SK-N-SH treated with all-trans-retinoic acid at 6 μM for 48 hours (cell line): ENCODE data around the gene TTC34.

Experiments
- ATAC-seq: fragments of 200-7000 bp; cut with Tn5 transposase; 3 replicates; pipeline ENCODE4 v1.9.1; 2020; ENCODE audit warnings: mild to moderate bottlenecking, moderate library complexity
- ARNTL ChIP-seq: fragments of 450-650 bp; formaldehyde crosslinking; IDR thresholded peaks from 2 replicates; pipeline ENCODE4 v1.5.0; 2020; ENCODE audit warnings: low read depth, mild to moderate bottlenecking, moderate library complexity, borderline replicate concordance
- BACH2 ChIP-seq: fragments of 250-450 bp; sonication (Bioruptor Pico); IDR thresholded peaks from 2 replicates; pipeline ENCODE4 v1.9.0; 2021; ENCODE audit warnings: mild to moderate bottlenecking, borderline replicate concordance
- CREB5 ChIP-seq: fragments of 250-450 bp; sonication (Bioruptor Pico); IDR thresholded peaks from 2 replicates; pipeline ENCODE4 v1.5.1; 2020; ENCODE audit warnings: low read depth, mild to moderate bottlenecking, moderate library complexity
- CSDC2 ChIP-seq: fragments of 250-450 bp; sonication (Bioruptor Pico); IDR thresholded peaks from 2 replicates; pipeline ENCODE4 v1.5.0; 2020; ENCODE audit warnings: mild to moderate bottlenecking, moderate library complexity
- ESRRG ChIP-seq: fragments of 250-450 bp; sonication (Bioruptor Pico); IDR thresholded peaks from 2 replicates; pipeline ENCODE4 v1.6.1; 2021; ENCODE audit warnings: mild to moderate bottlenecking
- GLIS3 ChIP-seq: fragments of 250-450 bp; sonication (Bioruptor Pico); IDR thresholded peaks from 2 replicates; pipeline ENCODE4 v1.5.0; 2020; ENCODE audit warnings: mild to moderate bottlenecking, moderate library complexity
- ISL1 ChIP-seq: fragments of 250-450 bp; sonication (Bioruptor Pico); IDR thresholded peaks from 2 replicates; pipeline ENCODE4 v2.1.2; 2022; ENCODE audit warnings: mild to moderate bottlenecking, moderate library complexity
- OSR1 ChIP-seq: fragments of 250-450 bp; sonication (Bioruptor Pico); IDR thresholded peaks from 2 replicates; pipeline ENCODE4 v1.8.0; 2022; ENCODE audit warnings: moderate library complexity, mild to moderate bottlenecking, inconsistent platforms
- POU6F1 ChIP-seq: fragments of 250-450 bp; sonication (Bioruptor Pico); IDR thresholded peaks from 2 replicates; pipeline ENCODE4 v1.8.0; 2021; ENCODE audit warnings: low read depth, mild to moderate bottlenecking, moderate library complexity, borderline replicate concordance
- RARB ChIP-seq: fragments of 250-450 bp; sonication (Bioruptor Pico); IDR thresholded peaks from 2 replicates; pipeline ENCODE4 v1.8.0; 2021; ENCODE audit warnings: mild to moderate bottlenecking, moderate library complexity
- SNAI2 ChIP-seq: fragments of 250-450 bp; sonication (Bioruptor Pico); IDR thresholded peaks from 2 replicates; pipeline ENCODE4 v1.5.0; 2020; ENCODE audit warnings: mild to moderate bottlenecking, moderate library complexity
- TOX ChIP-seq: fragments of 250-450 bp; sonication (Bioruptor Pico); IDR thresholded peaks from 2 replicates; pipeline ENCODE4 v1.8.0; 2021; ENCODE audit warnings: mild to moderate bottlenecking, moderate library complexity, borderline replicate concordance
- ZC3H10 ChIP-seq: fragments of 250-450 bp; sonication (Bioruptor Pico); IDR thresholded peaks from 2 replicates; pipeline ENCODE4 v1.5.1; 2021; ENCODE audit warnings: mild to moderate bottlenecking, moderate library complexity
- ZFP3 ChIP-seq: fragments of 250-450 bp; sonication (Bioruptor Pico); IDR thresholded peaks from 2 replicates; pipeline ENCODE4 v1.5.0; 2020; ENCODE audit warnings: mild to moderate bottlenecking, moderate library complexity
- ZFP30 ChIP-seq: fragments of 450-650 bp; formaldehyde crosslinking; IDR thresholded peaks from 2 replicates; pipeline ENCODE4 v1.5.0; 2022; ENCODE audit warnings: mild to moderate bottlenecking, moderate library complexity
- ZNF565 ChIP-seq: fragments of 450-650 bp; formaldehyde crosslinking; conservative IDR thresholded peaks from 2 replicates; pipeline ENCODE4 v1.5.0; 2020; ENCODE audit warnings: low read depth, mild to moderate bottlenecking, moderate library complexity
- ZNF70 ChIP-seq: fragments of 450-650 bp; formaldehyde crosslinking; IDR thresholded peaks from 2 replicates; pipeline ENCODE4 v1.5.0; 2020; ENCODE audit warnings: mild to moderate bottlenecking, moderate library complexity
- ZNF8 ChIP-seq: fragments of 450-650 bp; formaldehyde crosslinking; IDR thresholded peaks from 2 replicates; pipeline ENCODE4 v1.5.0; 2020; ENCODE audit warnings: mild to moderate bottlenecking, moderate library complexity
- TF ChIP-seq, protein P1 (sequence below): fragments of 250-450 bp; sonication (Bioruptor Pico); IDR thresholded peaks from 2 replicates; pipeline ENCODE4 v1.8.0; 2020; ENCODE audit warnings: mild to moderate bottlenecking, moderate library complexity, borderline replicate concordance
- TF ChIP-seq, protein P2 (sequence below): fragments of 250-450 bp; sonication (Bioruptor Pico); IDR thresholded peaks from 2 replicates; pipeline ENCODE4 v1.5.1; 2021; ENCODE audit warnings: mild to moderate bottlenecking, moderate library complexity
- TF ChIP-seq, protein P3 (sequence below): fragments of 250-450 bp; sonication (Bioruptor Pico); IDR thresholded peaks from 2 replicates; pipeline ENCODE4 v1.5.0; 2020; ENCODE audit warnings: mild to moderate bottlenecking, moderate library complexity

The TTC34 gene

DNA sequence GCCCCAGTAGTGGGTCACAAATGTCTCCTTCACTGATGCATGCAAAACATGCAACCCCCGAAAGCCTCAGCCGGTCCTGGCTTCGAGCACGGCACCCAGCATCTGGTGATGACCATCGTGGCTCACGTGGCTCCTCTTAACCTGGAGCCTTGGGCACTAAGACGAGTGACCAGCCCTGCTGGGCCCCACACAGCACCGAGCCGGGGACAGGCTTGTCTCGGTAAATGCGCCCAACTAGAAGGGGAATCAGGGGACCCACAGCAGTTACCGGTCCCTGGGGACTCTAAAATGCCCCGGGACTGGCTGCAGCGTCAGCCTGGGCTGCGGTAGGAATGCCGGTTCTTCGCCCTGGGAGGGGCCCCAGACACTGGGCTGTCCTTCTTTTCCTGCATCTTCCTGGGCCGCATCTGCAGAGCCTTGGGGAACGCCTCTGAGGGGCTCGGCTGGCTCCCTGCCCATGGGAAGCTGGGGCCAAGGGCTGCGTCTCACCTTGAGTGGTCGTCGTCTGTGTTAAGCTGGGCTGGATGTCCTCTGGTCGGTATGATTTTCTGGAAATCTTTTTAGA is 13.1 kb upstream of the TTC34 start:
- ATAC-seq: no peak
- TF ChIP-seq ISL1 (CRISPR knock-in tag) (no peak), ESRRG (CRISPR knock-in tag) (no peak), ZFP30 (CRISPR knock-in tag) (no peak), SNAI2 (CRISPR knock-in tag) (no peak), ZC3H10 (CRISPR knock-in tag) (no peak), CSDC2 (CRISPR knock-in tag) (no peak), OSR1 (CRISPR knock-in tag) (no peak)
- TF ChIP-seq, protein P1, sequence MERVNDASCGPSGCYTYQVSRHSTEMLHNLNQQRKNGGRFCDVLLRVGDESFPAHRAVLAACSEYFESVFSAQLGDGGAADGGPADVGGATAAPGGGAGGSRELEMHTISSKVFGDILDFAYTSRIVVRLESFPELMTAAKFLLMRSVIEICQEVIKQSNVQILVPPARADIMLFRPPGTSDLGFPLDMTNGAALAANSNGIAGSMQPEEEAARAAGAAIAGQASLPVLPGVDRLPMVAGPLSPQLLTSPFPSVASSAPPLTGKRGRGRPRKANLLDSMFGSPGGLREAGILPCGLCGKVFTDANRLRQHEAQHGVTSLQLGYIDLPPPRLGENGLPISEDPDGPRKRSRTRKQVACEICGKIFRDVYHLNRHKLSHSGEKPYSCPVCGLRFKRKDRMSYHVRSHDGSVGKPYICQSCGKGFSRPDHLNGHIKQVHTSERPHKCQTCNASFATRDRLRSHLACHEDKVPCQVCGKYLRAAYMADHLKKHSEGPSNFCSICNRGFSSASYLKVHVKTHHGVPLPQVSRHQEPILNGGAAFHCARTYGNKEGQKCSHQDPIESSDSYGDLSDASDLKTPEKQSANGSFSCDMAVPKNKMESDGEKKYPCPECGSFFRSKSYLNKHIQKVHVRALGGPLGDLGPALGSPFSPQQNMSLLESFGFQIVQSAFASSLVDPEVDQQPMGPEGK (CRISPR knock-in tag): no peak
- TF ChIP-seq, all 23 proteins: peak for 0

DNA sequence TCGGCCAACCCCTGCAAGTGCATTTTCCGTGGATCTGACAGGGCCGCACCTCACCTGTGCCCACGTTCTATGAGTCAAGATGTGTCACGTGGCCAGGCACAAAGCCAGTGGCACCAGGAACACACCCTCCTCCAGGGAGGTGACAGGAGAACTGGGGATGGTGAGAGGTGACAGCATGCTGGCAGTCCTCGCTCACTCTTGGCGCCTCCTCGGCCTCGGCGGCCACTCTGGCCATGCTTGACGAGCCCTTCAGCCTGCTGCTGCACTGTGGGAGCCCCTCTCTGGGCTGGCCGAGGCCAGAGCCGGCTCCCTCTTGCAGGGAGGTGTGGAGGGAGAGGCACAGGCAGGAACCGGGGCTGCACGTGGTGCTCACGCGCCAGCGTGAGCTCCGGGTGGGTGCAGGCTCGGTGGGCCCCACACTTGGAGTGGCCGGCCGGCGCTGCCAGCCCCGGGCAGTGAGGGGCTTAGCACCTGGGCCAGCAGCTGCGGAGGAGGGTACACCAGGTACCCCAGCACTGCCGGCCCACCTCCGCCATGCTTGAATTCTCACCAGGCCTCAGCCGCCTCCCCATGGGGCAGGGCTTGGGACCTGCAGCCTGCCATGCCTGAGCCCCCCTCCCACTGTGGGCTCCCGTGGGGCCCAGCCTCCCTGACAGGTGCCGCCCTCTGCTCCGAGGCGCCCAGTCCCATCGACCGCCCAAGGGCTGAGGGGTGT is 11.6 kb upstream of the TTC34 start:
- no peak for ATAC-seq

More for the DNA sequence above, 11.6 kb upstream of the TTC34 start:
- no peak for TF ChIP-seq CREB5 (CRISPR knock-in tag)
- TF ChIP-seq BACH2 (CRISPR knock-in tag): no peak
- no peak for TF ChIP-seq ISL1 (CRISPR knock-in tag)
- TF ChIP-seq ZFP3: no peak
- no peak for TF ChIP-seq POU6F1 (CRISPR knock-in tag)
- TF ChIP-seq, protein P2, sequence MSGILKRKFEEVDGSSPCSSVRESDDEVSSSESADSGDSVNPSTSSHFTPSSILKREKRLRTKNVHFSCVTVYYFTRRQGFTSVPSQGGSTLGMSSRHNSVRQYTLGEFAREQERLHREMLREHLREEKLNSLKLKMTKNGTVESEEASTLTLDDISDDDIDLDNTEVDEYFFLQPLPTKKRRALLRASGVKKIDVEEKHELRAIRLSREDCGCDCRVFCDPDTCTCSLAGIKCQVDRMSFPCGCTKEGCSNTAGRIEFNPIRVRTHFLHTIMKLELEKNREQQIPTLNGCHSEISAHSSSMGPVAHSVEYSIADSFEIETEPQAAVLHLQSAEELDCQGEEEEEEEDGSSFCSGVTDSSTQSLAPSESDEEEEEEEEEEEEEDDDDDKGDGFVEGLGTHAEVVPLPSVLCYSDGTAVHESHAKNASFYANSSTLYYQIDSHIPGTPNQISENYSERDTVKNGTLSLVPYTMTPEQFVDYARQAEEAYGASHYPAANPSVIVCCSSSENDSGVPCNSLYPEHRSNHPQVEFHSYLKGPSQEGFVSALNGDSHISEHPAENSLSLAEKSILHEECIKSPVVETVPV (CRISPR knock-in tag): no peak
- no peak for TF ChIP-seq CSDC2 (CRISPR knock-in tag)
- TF ChIP-seq ZFP30 (CRISPR knock-in tag): no peak
- TF ChIP-seq SNAI2 (CRISPR knock-in tag): no peak
- TF ChIP-seq, protein P1 (CRISPR knock-in tag): no peak
- no peak for TF ChIP-seq ZNF565 (CRISPR knock-in tag)
- no peak for TF ChIP-seq ZNF70 (CRISPR knock-in tag)
- TF ChIP-seq GLIS3: no peak
- no peak for TF ChIP-seq TOX (CRISPR knock-in tag)
- TF ChIP-seq RARB: no peak
- TF ChIP-seq ZNF8 (CRISPR knock-in tag): no peak
- TF ChIP-seq, protein P3, sequence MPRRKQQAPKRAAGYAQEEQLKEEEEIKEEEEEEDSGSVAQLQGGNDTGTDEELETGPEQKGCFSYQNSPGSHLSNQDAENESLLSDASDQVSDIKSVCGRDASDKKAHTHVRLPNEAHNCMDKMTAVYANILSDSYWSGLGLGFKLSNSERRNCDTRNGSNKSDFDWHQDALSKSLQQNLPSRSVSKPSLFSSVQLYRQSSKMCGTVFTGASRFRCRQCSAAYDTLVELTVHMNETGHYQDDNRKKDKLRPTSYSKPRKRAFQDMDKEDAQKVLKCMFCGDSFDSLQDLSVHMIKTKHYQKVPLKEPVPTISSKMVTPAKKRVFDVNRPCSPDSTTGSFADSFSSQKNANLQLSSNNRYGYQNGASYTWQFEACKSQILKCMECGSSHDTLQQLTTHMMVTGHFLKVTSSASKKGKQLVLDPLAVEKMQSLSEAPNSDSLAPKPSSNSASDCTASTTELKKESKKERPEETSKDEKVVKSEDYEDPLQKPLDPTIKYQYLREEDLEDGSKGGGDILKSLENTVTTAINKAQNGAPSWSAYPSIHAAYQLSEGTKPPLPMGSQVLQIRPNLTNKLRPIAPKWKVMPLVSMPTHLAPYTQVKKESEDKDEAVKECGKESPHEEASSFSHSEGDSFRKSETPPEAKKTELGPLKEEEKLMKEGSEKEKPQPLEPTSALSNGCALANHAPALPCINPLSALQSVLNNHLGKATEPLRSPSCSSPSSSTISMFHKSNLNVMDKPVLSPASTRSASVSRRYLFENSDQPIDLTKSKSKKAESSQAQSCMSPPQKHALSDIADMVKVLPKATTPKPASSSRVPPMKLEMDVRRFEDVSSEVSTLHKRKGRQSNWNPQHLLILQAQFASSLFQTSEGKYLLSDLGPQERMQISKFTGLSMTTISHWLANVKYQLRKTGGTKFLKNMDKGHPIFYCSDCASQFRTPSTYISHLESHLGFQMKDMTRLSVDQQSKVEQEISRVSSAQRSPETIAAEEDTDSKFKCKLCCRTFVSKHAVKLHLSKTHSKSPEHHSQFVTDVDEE (CRISPR knock-in tag): no peak
- no peak for TF ChIP-seq ARNTL (CRISPR knock-in tag)
- no peak for TF ChIP-seq OSR1 (CRISPR knock-in tag)
